K562 (cell line): ENCODE results near the gene PMEPA1. TPM values are rescaled to one million over a fixed set of nuclear protein-coding genes. Genes with fewer than 3 reads are reported as not detected.

ENCODE experiments used
- CHD7 ChIP-seq: fragments of 200-600 bp; sonication (generic); IDR thresholded peaks from one replicate; pipeline ENCODE4 v1.6.1; 2012; ENCODE audit warnings: mild to moderate bottlenecking, low read depth, low read length, inconsistent platforms
- PRMT5 ChIP-seq: sonication (generic); formaldehyde crosslinking; IDR thresholded peaks from 2 replicates; pipeline ENCODE4 v1.5.0; 2020; ENCODE audit warnings: missing genetic modification reagents
- polyA plus RNA-seq, 8 experiments: library from polyadenylated mRNA; depleted of rRNA in 4 of 8; stranded (reverse) in 5 of 8; unstranded in 3 of 8; fragments of >200 nt; fragmentation: Nextera tagmentation in 2 of 8; fragmentation: Illumina TruSeq in 1 of 8; extraction: Ambion mirVana in 2 of 8; extraction: Trizol in 1 of 8; gene quantifications; 2 replicates each; pipeline versions ENCODE4 v1.2.1 to v1.2.3, GENCODE V29; 2011 to 2014; ENCODE audit warnings: inconsistent platforms in 1 of 8, missing spikeins in 1 of 8
- total RNA-seq, 7 experiments: library from RNA; depleted of rRNA in 6 of 7; stranded (reverse); fragments of >200 nt in 6 of 7; fragmentation: Illumina TruSeq in 2 of 7; extraction: Trizol in 2 of 7; gene quantifications; 2 replicates each; pipeline versions ENCODE4 v1.2.1 to v1.2.3, GENCODE V29; 2011 to 2021; ENCODE audit warnings: low replicate concordance in 1 of 7

Gene PMEPA1
- total and polyA plus RNA-seq, 9 of the 15 experiments (the other 6 are each of a cell fraction or from before 2014, with no cell fraction given): 0.16 TPM; not detected in 8

- TF ChIP-seq CHD7 (no peak), PRMT5 (CRISPR knock-in tag) (no peak)
Observed at GRCh38 chr20:57632286-57632685, 77.5 kb downstream of the PMEPA1 start (continued).
